Panc1 (cell line): ENCODE data around the gene ENHO. TPM values are rescaled to one million over a fixed set of nuclear protein-coding genes. Genes with fewer than 3 reads are reported as not detected.

Experiments
- ATAC-seq: fragments of 200-7000 bp; cut with Tn5 transposase; 2 replicates; pipeline ENCODE4 v1.9.1; 2020; ENCODE audit warnings: mild to moderate bottlenecking, moderate library complexity
- BruUV-seq: library from RNA; stranded (reverse); fragments of 400-500 nt; replicated peaks from 2 replicates; lab custom pipeline; 2021; lab: Mats Ljungman, UMichigan
- CTCF ChIA-PET: fragments of 300-600 bp; sonication (Branson Sonifier 250); formaldehyde crosslinking; loops from one replicate; lab custom pipeline; 2022; ENCODE audit warnings: antibody characterized with exemption; lab: Charles Lee
- POLR2A ChIA-PET: fragments of 300-600 bp; sonication (Branson Sonifier 250); formaldehyde crosslinking; loops from one replicate; lab custom pipeline; 2022; ENCODE audit warnings: antibody characterized with exemption; lab: Charles Lee
- DNase-seq: peaks from one replicate; pipeline ENCODE4 v3.0.0-alpha.2; 2010; ENCODE audit warnings: low read depth, low spot score
- H3K27ac ChIP-seq: 2 replicates; pipeline ENCODE4 v1.5.1; 2011; ENCODE audit warnings: mild to moderate bottlenecking, low read length, inconsistent platforms
- H3K27me3 ChIP-seq: fragments of 200-500 bp; sonication (Bioruptor generic); 2 replicates; pipeline ENCODE4 v1.6.0; 2014; ENCODE audit warnings: low read length, inconsistent platforms; ENCODE audit not compliant: control insufficient read depth, insufficient read depth
- H3K36me3 ChIP-seq: fragments of 200-500 bp; sonication (Bioruptor generic); 2 replicates; pipeline ENCODE4 v1.5.1; 2014; ENCODE audit warnings: inconsistent platforms, mild to moderate bottlenecking, low read length, moderate library complexity; ENCODE audit not compliant: control insufficient read depth, insufficient read depth
- H3K4me1 ChIP-seq: 2 replicates; pipeline ENCODE4 v1.5.1; 2011; ENCODE audit warnings: inconsistent platforms, mild to moderate bottlenecking, low read length, moderate library complexity; ENCODE audit not compliant: control insufficient read depth, insufficient read depth
- H3K4me3 ChIP-seq, 2 experiments: 2 replicates each; pipeline ENCODE4 v1.5.1; 2011 to 2012; ENCODE audit warnings: low read depth in 2 of 2, low read length in 2 of 2, mild to moderate bottlenecking in 2 of 2, inconsistent platforms in 1 of 2, moderate library complexity in 1 of 2
- H3K9me3 ChIP-seq: fragments of 200-500 bp; sonication (Bioruptor generic); 2 replicates; pipeline ENCODE4 v1.5.1; 2014; ENCODE audit warnings: low read depth, mild to moderate bottlenecking, inconsistent platforms, low read length, moderate library complexity; ENCODE audit not compliant: control insufficient read depth, insufficient read depth
- CTCF ChIP-seq: fragments of 450-650 bp; IDR thresholded peaks from 2 replicates; pipeline ENCODE4 v1.5.1; 2017; ENCODE audit warnings: mild to moderate bottlenecking
- POLR2AphosphoS5 ChIP-seq: IDR thresholded peaks from 2 replicates; pipeline ENCODE4 v1.6.1; 2012; ENCODE audit warnings: mild to moderate bottlenecking, low read depth, low read length, moderate library complexity
- REST ChIP-seq, 2 experiments: IDR thresholded peaks; 2 replicates each; pipeline ENCODE4 v1.6.1; 2011 to 2012; ENCODE audit warnings: low read depth in 2 of 2, control low read depth in 1 of 2, low read length in 1 of 2, mild to moderate bottlenecking in 1 of 2, moderate library complexity in 1 of 2; ENCODE audit not compliant: insufficient read depth in 1 of 2
- SIN3A ChIP-seq: IDR thresholded peaks from 2 replicates; pipeline ENCODE4 v1.6.1; 2012; ENCODE audit warnings: low read depth, mild to moderate bottlenecking, low read length, moderate library complexity, borderline replicate concordance; ENCODE audit not compliant: insufficient read depth
- TCF7L2 ChIP-seq: IDR thresholded peaks from 2 replicates; pipeline ENCODE4 v1.6.1; 2011; ENCODE audit warnings: mild to moderate bottlenecking, low read depth, low read length, inconsistent platforms
- in situ Hi-C: cut with HindIII; loops from 2 replicates; pipeline ENCODE4 v1.10.0; 2016; ENCODE audit warnings: low sequenced_read_pairs, low pct_unique_long_range_greater_than_20kb
- intact Hi-C: fragments of 100-400 bp; cut with micrococcal nuclease; formaldehyde crosslinking; loops from one replicate; pipeline ENCODE4 v1.10.0; 2022; ENCODE audit not compliant: unreplicated experiment
- total RNA-seq: library from RNA; stranded (reverse); gene quantifications from one replicate; pipeline ENCODE4 v1.2.1, GENCODE V29; 2021; ENCODE audit not compliant: unreplicated experiment

Gene ENHO
- total RNA-seq, 1 experiment from 2014 or later: 7.2 TPM

GRCh38 chr9:34512131-34513078 lies 10.4 kb downstream of the ENHO start:
- Histone ChIP-seq H3K27me3 (no peaks in the 10 kb centered on the region), H3K27ac (no peak overlapping the region), H3K4me3 (no peak overlapping the region), H3K36me3 (no peaks in the 10 kb centered on the region), H3K9me3 (no peaks in the 10 kb centered on the region), H3K4me1 (no peaks in the 10 kb centered on the region)
- POLR2A ChIA-PET: no interaction called here
- ATAC-seq (no peak), DNase-seq (no peak)
- CTCF ChIA-PET: interaction anchor here (1.2 kb wide), 1 partner anchor 109 kb away, joined by 3 read pairs; no protein-coding TSS in a partner anchor
- intact Hi-C loops: no loop called here
- BruUV-seq: no TSS peak
- in situ Hi-C loops: no loop called here
- TF ChIP-seq CTCF (no peak), TCF7L2 (no peak), REST (IDR thresholded peaks at IDR 0.05; ENCODE audit: insufficient read depth in 1 of 2, low read depth in 2 of 2, low read length in 1 of 2) (no peak), POLR2AphosphoS5 (no peak), SIN3A (no peak)

- H3K36me3 ChIP-seq: no peaks in the 10 kb centered on the region
- ATAC-seq (peak; percentile 6; the same call in 1 of the 2 replicates), DNase-seq (no peak)
- ChIA-PET CTCF (no interaction called here), POLR2A (interaction anchor here (0.6 kb wide), 1 partner anchor 37 kb away, joined by 3 read pairs; no protein-coding TSS in a partner anchor)
- in situ Hi-C loops (no loop called here), intact Hi-C loops (no loop called here)
- TF ChIP-seq TCF7L2 (no peak), SIN3A (no peak)
- no peaks in the 10 kb centered on the region for H3K4me1 ChIP-seq
- H3K27me3 ChIP-seq: no peaks in the 10 kb centered on the region
- no peaks in the 10 kb centered on the region for H3K9me3 ChIP-seq
- BruUV-seq: no TSS peak
- H3K27ac ChIP-seq: no peak overlapping the region
- no peak overlapping the region for H3K4me3 ChIP-seq
Observed at GRCh38 chr9:34510497-34511468, 12.0 kb downstream of the ENHO start.
